ENCODE data around the gene TLK2.
"Not testable (repeated sequence)": the region's sequence is repeated elsewhere in the genome, so short reads cannot be mapped to it uniquely, and the experiment has no call there.

Gene TLK2

GRCh38 chr17:62477111-62477510 is 1.5 kb upstream of the TLK2 start:
- H3K36me3 Mint-ChIP-seq, H3K27me3 Mint-ChIP-seq, H3K9me3 Mint-ChIP-seq: not testable (repeated sequence)
- Mint-ChIP-seq H3K4me3 (peak overlapping the region; percentile 79), H3K27ac (peak overlapping the region; percentile 84), H3K4me1 (peaks cover 31% of the 10 kb centered on the region)

- H3K9me3 Mint-ChIP-seq, H3K36me3 Mint-ChIP-seq, H3K27me3 Mint-ChIP-seq: not testable (repeated sequence)
- H3K4me1 Mint-ChIP-seq: peaks cover 39% of the 10 kb centered on the region
- H3K27ac Mint-ChIP-seq: peak overlapping the region; percentile 84
- H3K4me3 Mint-ChIP-seq: peak overlapping the region; percentile 79
These were observed 762 bp upstream of the TLK2 start for GRCh38 chr17:62477718-62478408.

- H3K4me3 Mint-ChIP-seq: peak overlapping the region; percentile 93
- not testable (repeated sequence) for H3K36me3 Mint-ChIP-seq, H3K27me3 Mint-ChIP-seq, H3K27ac Mint-ChIP-seq, H3K9me3 Mint-ChIP-seq
- peaks cover 45% of the 10 kb centered on the region for H3K4me1 Mint-ChIP-seq
These were observed 434 bp downstream of the TLK2 start for GRCh38 chr17:62478880-62479638.

GRCh38 chr17:62479639-62480258 is 1.1 kb downstream of the TLK2 start:
- H3K36me3 Mint-ChIP-seq, H3K9me3 Mint-ChIP-seq, H3K27me3 Mint-ChIP-seq: not testable (repeated sequence)
- Mint-ChIP-seq H3K4me3 (peak overlapping the region; percentile 93), H3K27ac (peak overlapping the region; percentile 99), H3K4me1 (peaks cover 50% of the 10 kb centered on the region)

- peaks cover 68% of the 10 kb centered on the region for H3K4me1 Mint-ChIP-seq
- H3K36me3 Mint-ChIP-seq, H3K4me3 Mint-ChIP-seq, H3K9me3 Mint-ChIP-seq, H3K27me3 Mint-ChIP-seq, H3K27ac Mint-ChIP-seq: not testable (repeated sequence)
These were observed 3.9 kb downstream of the TLK2 start for GRCh38 chr17:62482553-62482952.

GRCh38 chr17:62490990-62491389 is 12.4 kb downstream of the TLK2 start:
- H3K27ac Mint-ChIP-seq, H3K27me3 Mint-ChIP-seq, H3K9me3 Mint-ChIP-seq, H3K4me3 Mint-ChIP-seq, H3K36me3 Mint-ChIP-seq: not testable (repeated sequence)
- H3K4me1 Mint-ChIP-seq: peaks cover 54% of the 10 kb centered on the region

- not testable (repeated sequence) for H3K9me3 Mint-ChIP-seq, H3K36me3 Mint-ChIP-seq, H3K4me3 Mint-ChIP-seq, H3K27me3 Mint-ChIP-seq, H3K27ac Mint-ChIP-seq
- H3K4me1 Mint-ChIP-seq: peaks cover 53% of the 10 kb centered on the region
These were observed 14.5 kb downstream of the TLK2 start for GRCh38 chr17:62493049-62493655.

- not testable (repeated sequence) for H3K9me3 Mint-ChIP-seq, H3K36me3 Mint-ChIP-seq, H3K4me3 Mint-ChIP-seq, H3K27ac Mint-ChIP-seq, H3K27me3 Mint-ChIP-seq
- H3K4me1 Mint-ChIP-seq: peaks cover 54% of the 10 kb centered on the region
These were observed 15.4 kb downstream of the TLK2 start for GRCh38 chr17:62494073-62494472.

- not testable (repeated sequence) for H3K36me3 Mint-ChIP-seq, H3K4me3 Mint-ChIP-seq, H3K27me3 Mint-ChIP-seq
These were observed 17.7 kb downstream of the TLK2 start for GRCh38 chr17:62496344-62496743.

GRCh38 chr17:62498796-62499195 is 20.2 kb downstream of the TLK2 start:
- H3K9me3 Mint-ChIP-seq, H3K4me3 Mint-ChIP-seq, H3K27ac Mint-ChIP-seq, H3K27me3 Mint-ChIP-seq, H3K36me3 Mint-ChIP-seq: not testable (repeated sequence)
- peaks cover 29% of the 10 kb centered on the region for H3K4me1 Mint-ChIP-seq

More at GRCh38 chr17:62496344-62496743, 17.7 kb downstream of the TLK2 start:
- H3K4me1 Mint-ChIP-seq: peaks cover 45% of the 10 kb centered on the region
- not testable (repeated sequence) for H3K27ac Mint-ChIP-seq, H3K9me3 Mint-ChIP-seq

GRCh38 chr17:62500463-62500862 is 21.8 kb downstream of the TLK2 start:
- H3K4me1 Mint-ChIP-seq: peaks cover 31% of the 10 kb centered on the region
- H3K36me3 Mint-ChIP-seq, H3K27me3 Mint-ChIP-seq, H3K27ac Mint-ChIP-seq, H3K9me3 Mint-ChIP-seq, H3K4me3 Mint-ChIP-seq: not testable (repeated sequence)

GRCh38 chr17:62504857-62505256 is 26.2 kb downstream of the TLK2 start:
- peaks cover 42% of the 10 kb centered on the region for H3K4me1 Mint-ChIP-seq
- H3K36me3 Mint-ChIP-seq, H3K27ac Mint-ChIP-seq, H3K4me3 Mint-ChIP-seq, H3K27me3 Mint-ChIP-seq, H3K9me3 Mint-ChIP-seq: not testable (repeated sequence)

- Mint-ChIP-seq H3K4me1 (peaks cover 50% of the 10 kb centered on the region), H3K27ac (peak overlapping the region; percentile 41), H3K4me3 (peak overlapping the region; percentile 9)
- H3K36me3 Mint-ChIP-seq, H3K27me3 Mint-ChIP-seq, H3K9me3 Mint-ChIP-seq: not testable (repeated sequence)
These were observed 28.7 kb downstream of the TLK2 start for GRCh38 chr17:62507191-62507836.

GRCh38 chr17:62510247-62510819 is 31.7 kb downstream of the TLK2 start:
- not testable (repeated sequence) for H3K36me3 Mint-ChIP-seq, H3K9me3 Mint-ChIP-seq, H3K27me3 Mint-ChIP-seq, H3K4me3 Mint-ChIP-seq
- Mint-ChIP-seq H3K4me1 (peaks cover 56% of the 10 kb centered on the region), H3K27ac (peak overlapping the region; percentile 10)

- H3K36me3 Mint-ChIP-seq, H3K9me3 Mint-ChIP-seq, H3K27me3 Mint-ChIP-seq, H3K27ac Mint-ChIP-seq, H3K4me3 Mint-ChIP-seq: not testable (repeated sequence)
- H3K4me1 Mint-ChIP-seq: peaks cover 56% of the 10 kb centered on the region
These were observed 32.4 kb downstream of the TLK2 start for GRCh38 chr17:62511014-62511413.

All from activated naive CD4-positive, alpha-beta T cell treated with anti-CD3 and anti-CD28 coated beads, Interleukin-2, amount 50 U/mL, for 24 hours (primary cell).